Gastrocnemius medialis (tissue), 4 donors: Measurements from ENCODE around the gene RPS6KA2.

Experiments
- CTCF ChIP-seq, 5 experiments: fragments of 450-650 bp in 3 of 5; fragments of 200-600 bp in 2 of 5; sonication (generic) in 2 of 5; IDR thresholded peaks in 4 of 5; conservative IDR thresholded peaks in 1 of 5; 1 replicate in 4 of 5; 2 replicates in 1 of 5; pipeline ENCODE4 v1.5.1; 2016 to 2019; ENCODE audit warnings: antibody characterized with exemption in 5 of 5, mild to moderate bottlenecking in 3 of 5, moderate library complexity in 3 of 5
- POLR2A ChIP-seq, 2 donors: fragments of 450-650 bp; IDR thresholded peaks; one replicate each; pipeline ENCODE4 v1.6.1; 2017; ENCODE audit warnings: antibody characterized with exemption in 2 of 2, mild to moderate bottlenecking in 2 of 2, moderate library complexity in 2 of 2

GRCh38 chr6:166618866-166619761 lies 7.9 kb downstream of the RPS6KA2 start:
- no peak for TF ChIP-seq CTCF (IDR thresholded peaks at IDR 0.05 in 4 of 5, conservative IDR thresholded peaks at IDR 0.05 in 1 of 5)
- TF ChIP-seq POLR2A (IDR thresholded peaks at IDR 0.05), result no peak
